IMR-90 (cell line): ENCODE data around the gene HASPIN. TPM values are rescaled to one million over a fixed set of nuclear protein-coding genes. Genes with fewer than 3 reads are reported as not detected.

Source experiments
- ATAC-seq: fragments of 200-7000 bp; cut with Tn5 transposase; 2 replicates; pipeline ENCODE4 v1.9.1; 2020; ENCODE audit warnings: low read depth, mild to moderate bottlenecking, moderate library complexity
- BruUV-seq: library from RNA; stranded (reverse); fragments of 400-500 nt; replicated peaks from 2 replicates; lab custom pipeline; 2021; lab: Mats Ljungman, UMichigan
- CTCF ChIA-PET: fragments of 300-600 bp; formaldehyde crosslinking; extraction: SDS; loops from one replicate; lab custom pipeline; 2021; ENCODE audit warnings: antibody characterized with exemption; lab: Yijun Ruan, JAX
- POLR2A ChIA-PET: fragments of 300-600 bp; sonication (Branson Sonifier 250); formaldehyde crosslinking; loops from one replicate; lab custom pipeline; 2022; ENCODE audit warnings: antibody characterized with exemption; ENCODE audit not compliant: unreplicated experiment; lab: Charles Lee
- DNase-seq: peaks from one replicate; pipeline ENCODE4 v3.0.0; 2013
- H2AFZ ChIP-seq: replicated peaks from 2 replicates; pipeline ENCODE3; 2013; ENCODE audit warnings: low read length, mild to moderate bottlenecking; ENCODE audit not compliant: poor library complexity
- H2AK5ac ChIP-seq: 2 replicates; pipeline ENCODE4 v1.6.1; 2013; ENCODE audit warnings: low read depth, low read length, inconsistent platforms
- H2AK9ac ChIP-seq: replicated peaks from 2 replicates; pipeline ENCODE3; 2013; ENCODE audit warnings: mild to moderate bottlenecking, low read depth, low read length, moderate library complexity; ENCODE audit not compliant: poor library complexity
- H2BK120ac ChIP-seq: 2 replicates; pipeline ENCODE4 v1.6.1; 2013; ENCODE audit warnings: low read depth, low read length, inconsistent platforms
- H2BK15ac ChIP-seq: 3 replicates; pipeline ENCODE4 v1.6.1; 2013; ENCODE audit warnings: low read depth, low read length, inconsistent platforms
- H2BK20ac ChIP-seq: 2 replicates; pipeline ENCODE4 v1.6.1; 2013; ENCODE audit warnings: low read depth, mild to moderate bottlenecking, inconsistent platforms, low read length, moderate library complexity
- H2BK5ac ChIP-seq: 2 replicates; pipeline ENCODE4 v1.6.1; 2013; ENCODE audit warnings: mild to moderate bottlenecking, low read depth, low read length, inconsistent platforms; ENCODE audit not compliant: poor library complexity, severe bottlenecking
- H3K14ac ChIP-seq: replicated peaks from 2 replicates; pipeline ENCODE4 v1.6.1; 2013; ENCODE audit warnings: low read depth, low read length, inconsistent platforms
- H3K18ac ChIP-seq: 2 replicates; pipeline ENCODE4 v1.6.1; 2013; ENCODE audit warnings: low read depth, low read length, control low read depth
- H3K23ac ChIP-seq: 2 replicates; pipeline ENCODE4 v1.6.1; 2013; ENCODE audit warnings: low read depth, low read length, inconsistent platforms
- H3K27ac ChIP-seq: 2 replicates; pipeline ENCODE4 v1.5.1; 2013; ENCODE audit warnings: mild to moderate bottlenecking, control low read depth, low read length; ENCODE audit not compliant: insufficient read depth
- H3K27me3 ChIP-seq: 2 replicates; pipeline ENCODE4 v1.6.1; 2013; ENCODE audit warnings: low read length; ENCODE audit not compliant: control insufficient read depth, insufficient read depth
- H3K36me3 ChIP-seq: 2 replicates; pipeline ENCODE4 v1.6.1; 2013; ENCODE audit warnings: low read length, mixed read lengths; ENCODE audit not compliant: control insufficient read depth, insufficient read depth
- H3K4ac ChIP-seq: 2 replicates; pipeline ENCODE4 v1.6.1; 2013; ENCODE audit warnings: low read depth, low read length, inconsistent platforms
- H3K4me1 ChIP-seq: 2 replicates; pipeline ENCODE4 v1.6.1; 2013; ENCODE audit warnings: low read length, mixed read lengths; ENCODE audit not compliant: control insufficient read depth, insufficient read depth
- H3K4me2 ChIP-seq: 2 replicates; pipeline ENCODE4 v1.6.1; 2013; ENCODE audit warnings: low read depth, mild to moderate bottlenecking, control low read depth, low read length, moderate library complexity
- H3K4me3 ChIP-seq: 2 replicates; pipeline ENCODE4 v1.5.1; 2013; ENCODE audit warnings: low read depth, mild to moderate bottlenecking, control low read depth, low read length, moderate library complexity; ENCODE audit not compliant: insufficient read depth
- H3K56ac ChIP-seq: 2 replicates; pipeline ENCODE4 v1.6.1; 2013; ENCODE audit warnings: low read length, inconsistent platforms; ENCODE audit not compliant: insufficient read depth; ENCODE audit errors: extremely low read depth
- H3K79me1 ChIP-seq, 2 experiments: 2 replicates each; pipeline ENCODE4 v1.6.1; 2013; ENCODE audit warnings: low read length in 2 of 2, inconsistent platforms in 1 of 2, low read depth in 1 of 2
- H3K9ac ChIP-seq: 2 replicates; pipeline ENCODE4 v1.6.1; 2013; ENCODE audit warnings: low read depth, low read length, control low read depth
- H3K9me1 ChIP-seq: 2 replicates; pipeline ENCODE4 v1.6.1; 2013; ENCODE audit warnings: low read length, inconsistent platforms; ENCODE audit not compliant: insufficient read depth
- H3K9me3 ChIP-seq: 2 replicates; pipeline ENCODE4 v1.6.1; 2013; ENCODE audit warnings: low read length; ENCODE audit not compliant: control insufficient read depth, insufficient read depth
- H4K20me1 ChIP-seq: 2 replicates; pipeline ENCODE4 v1.6.1; 2013; ENCODE audit warnings: low read length, inconsistent platforms; ENCODE audit not compliant: insufficient read depth
- H4K5ac ChIP-seq: 2 replicates; pipeline ENCODE4 v1.6.1; 2013; ENCODE audit warnings: mild to moderate bottlenecking, low read depth, low read length, control low read depth
- H4K8ac ChIP-seq, 2 experiments: 2 replicates each; pipeline ENCODE4 v1.6.1; 2013; ENCODE audit warnings: low read depth in 2 of 2, low read length in 2 of 2, control low read depth in 1 of 2, inconsistent platforms in 1 of 2
- H4K91ac ChIP-seq: 2 replicates; pipeline ENCODE4 v1.6.1; 2013; ENCODE audit warnings: low read depth, low read length, inconsistent platforms; ENCODE audit not compliant: insufficient read depth
- CHD1 ChIP-seq: IDR thresholded peaks from 2 replicates; pipeline ENCODE4 v1.6.1; 2012; ENCODE audit warnings: low read depth, low read length, improper control_type of control experiment
- MAZ ChIP-seq: IDR thresholded peaks from 2 replicates; pipeline ENCODE4 v1.6.1; 2012; ENCODE audit warnings: low read depth, mild to moderate bottlenecking, low read length, improper control_type of control experiment, moderate library complexity, borderline replicate concordance
- RFX5 ChIP-seq: IDR thresholded peaks from 2 replicates; pipeline ENCODE4 v1.8.0; 2012; ENCODE audit warnings: low read depth, mild to moderate bottlenecking, low read length, moderate library complexity
- SMC3 ChIP-seq: fragments of 150-350 bp; IDR thresholded peaks from 2 replicates; pipeline ENCODE4 v1.6.1; 2016; ENCODE audit warnings: low read depth, mild to moderate bottlenecking, antibody characterized with exemption, low read length, moderate library complexity
- WGBS, 2 experiments: methylation state at CpG; one replicate each; pipeline versions ENCODE4 v1.1.5 to v1.1.7; 2013; ENCODE audit warnings: missing lambda C conversion rate in 2 of 2; ENCODE audit not compliant: insufficient read length in 1 of 2; ENCODE audit errors: extremely low coverage in 2 of 2; 5-methylcytosine and 5-hydroxymethylcytosine counted together
- dilution Hi-C: fragments of 300-500 bp; cut with HindIII; formaldehyde crosslinking; loops from one replicate; pipeline ENCODE4 v1.14.3; 2018; ENCODE audit warnings: low sequenced_read_pairs; ENCODE audit not compliant: unreplicated experiment
- in situ Hi-C: fragments of 300-500 bp; cut with MboI; formaldehyde crosslinking; loops from 3 replicates; pipeline ENCODE4 v1.14.3; 2019; ENCODE audit warnings: low sequenced_read_pairs, inconsistent platforms, mixed read lengths
- intact Hi-C: fragments of 100-400 bp; cut with micrococcal nuclease; formaldehyde crosslinking; loops from 2 replicates; pipeline ENCODE4 v1.10.0; 2022
- polyA plus RNA-seq, 3 experiments: library from polyadenylated mRNA; depleted of rRNA; stranded (reverse); fragments of >200 nt; gene quantifications; 2 replicates each; pipeline ENCODE4 v1.2.3, GENCODE V29; 2012; ENCODE audit warnings: low replicate concordance in 1 of 3
- total RNA-seq: library from RNA; depleted of rRNA; stranded (reverse); fragments of >200 nt; gene quantifications from 2 replicates; pipeline ENCODE4 v1.2.3, GENCODE V29; 2012

Gene HASPIN
- total and polyA plus RNA-seq, 2 of the 4 experiments (the other 2 are of a cell fraction), result 2.2 to 4.3 TPM

DNA sequence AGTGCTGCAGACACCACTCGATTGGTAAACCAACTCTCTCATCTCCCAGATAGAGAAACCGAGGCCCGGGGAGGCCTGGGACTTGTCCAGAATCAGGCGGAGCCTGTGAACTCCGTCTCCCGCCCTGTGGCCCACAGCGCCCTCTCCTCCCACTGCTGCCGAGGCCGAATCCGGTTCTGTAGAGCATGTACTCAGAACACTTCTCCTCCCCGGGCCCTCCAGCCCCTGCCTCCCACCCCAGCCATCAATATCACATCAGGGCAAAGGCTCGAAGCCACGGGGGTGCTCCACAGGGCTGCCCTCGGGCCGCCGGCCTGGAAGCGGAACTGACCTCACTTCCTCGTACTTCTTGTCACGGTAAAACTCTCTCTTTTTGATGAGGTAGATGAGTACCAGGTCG is 42.1 kb upstream of the HASPIN start:
- no peak overlapping the region for H3K18ac ChIP-seq
- no peak overlapping the region for H3K27ac ChIP-seq
- H3K4me1 ChIP-seq, result no peaks in the 10 kb centered on the region
- H4K5ac ChIP-seq, result no peak overlapping the region
- no peaks in the 10 kb centered on the region for H3K9me3 ChIP-seq
- H3K79me1 ChIP-seq, result no peaks in the 10 kb centered on the region
- H2BK15ac ChIP-seq, result no peak overlapping the region
- no peaks in the 10 kb centered on the region for H3K36me3 ChIP-seq
- ChIA-PET CTCF (no interaction called here), POLR2A (no interaction called here)
- H3K27me3 ChIP-seq, result peaks cover 11% of the 10 kb centered on the region
- no peak overlapping the region for H3K56ac ChIP-seq
- TF ChIP-seq MAZ, result no peak
- TF ChIP-seq RFX5, result no peak
- no peak for TF ChIP-seq CHD1
- no peak for TF ChIP-seq SMC3
- no peak overlapping the region for H2AK5ac ChIP-seq
- ATAC-seq (no peak), DNase-seq (no peak)
- H2BK120ac ChIP-seq, result no peak overlapping the region
- no TSS peak for BruUV-seq
- 55% methylated on average over 3 of the region's 20 CpGs; no CpG with 5 or more reads in 1 of the 2 experiments for WGBS, 2 experiments
- H4K20me1 ChIP-seq, result no peaks in the 10 kb centered on the region
- H3K4ac ChIP-seq, result no peak overlapping the region
- dilution Hi-C loops (no loop called here), intact Hi-C loops (loop anchor here (5.0 kb wide), 1 partner anchor 41 kb away; the partner anchor contains the start of gene HASPIN), in situ Hi-C loops (no loop called here)
- H3K4me2 ChIP-seq, result no peak overlapping the region
- no peak overlapping the region for H4K91ac ChIP-seq
- no peak overlapping the region for H3K14ac ChIP-seq
- no peak overlapping the region for H2BK20ac ChIP-seq
- H3K4me3 ChIP-seq, result no peak overlapping the region
- no peak overlapping the region for H3K9ac ChIP-seq
- H2AK9ac ChIP-seq, result no peak overlapping the region
- no peak overlapping the region for H4K8ac ChIP-seq
- no peak overlapping the region for H2BK5ac ChIP-seq
- H3K9me1 ChIP-seq, result no peaks in the 10 kb centered on the region
- H2AFZ ChIP-seq, result no peak overlapping the region
- H3K23ac ChIP-seq, result no peak overlapping the region
